GM12874 (cell line): ENCODE measurements around the gene METAP1.

Experiments
- TF ChIP-seq, protein P1 (sequence below): IDR thresholded peaks from 2 replicates; pipeline ENCODE4 v1.5.1; 2011; ENCODE audit warnings: low read depth, mild to moderate bottlenecking, control low read depth, low read length, moderate library complexity; ENCODE audit not compliant: insufficient read depth

Gene METAP1

DNA sequence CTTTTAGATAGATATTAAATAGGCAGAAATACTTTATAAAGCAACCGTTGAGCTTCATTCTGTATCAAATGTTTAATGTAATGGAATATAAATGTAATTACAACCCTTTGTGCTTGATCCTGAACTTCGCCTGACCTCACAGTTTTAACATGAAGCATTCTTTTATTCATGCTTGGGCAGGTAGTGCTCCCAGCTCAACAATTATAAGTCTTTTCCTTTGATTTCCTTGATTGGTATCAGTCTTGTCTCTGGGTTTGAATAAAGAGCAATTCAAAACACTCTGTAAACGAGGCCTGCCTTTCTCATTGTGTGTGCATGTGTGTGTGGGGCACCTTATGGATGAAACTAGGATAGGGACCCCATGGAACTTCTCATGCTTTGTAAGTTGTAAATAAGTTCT lies 6.8 kb downstream of the METAP1 start:
- TF ChIP-seq, protein P1, sequence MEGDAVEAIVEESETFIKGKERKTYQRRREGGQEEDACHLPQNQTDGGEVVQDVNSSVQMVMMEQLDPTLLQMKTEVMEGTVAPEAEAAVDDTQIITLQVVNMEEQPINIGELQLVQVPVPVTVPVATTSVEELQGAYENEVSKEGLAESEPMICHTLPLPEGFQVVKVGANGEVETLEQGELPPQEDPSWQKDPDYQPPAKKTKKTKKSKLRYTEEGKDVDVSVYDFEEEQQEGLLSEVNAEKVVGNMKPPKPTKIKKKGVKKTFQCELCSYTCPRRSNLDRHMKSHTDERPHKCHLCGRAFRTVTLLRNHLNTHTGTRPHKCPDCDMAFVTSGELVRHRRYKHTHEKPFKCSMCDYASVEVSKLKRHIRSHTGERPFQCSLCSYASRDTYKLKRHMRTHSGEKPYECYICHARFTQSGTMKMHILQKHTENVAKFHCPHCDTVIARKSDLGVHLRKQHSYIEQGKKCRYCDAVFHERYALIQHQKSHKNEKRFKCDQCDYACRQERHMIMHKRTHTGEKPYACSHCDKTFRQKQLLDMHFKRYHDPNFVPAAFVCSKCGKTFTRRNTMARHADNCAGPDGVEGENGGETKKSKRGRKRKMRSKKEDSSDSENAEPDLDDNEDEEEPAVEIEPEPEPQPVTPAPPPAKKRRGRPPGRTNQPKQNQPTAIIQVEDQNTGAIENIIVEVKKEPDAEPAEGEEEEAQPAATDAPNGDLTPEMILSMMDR: no peak

DNA sequence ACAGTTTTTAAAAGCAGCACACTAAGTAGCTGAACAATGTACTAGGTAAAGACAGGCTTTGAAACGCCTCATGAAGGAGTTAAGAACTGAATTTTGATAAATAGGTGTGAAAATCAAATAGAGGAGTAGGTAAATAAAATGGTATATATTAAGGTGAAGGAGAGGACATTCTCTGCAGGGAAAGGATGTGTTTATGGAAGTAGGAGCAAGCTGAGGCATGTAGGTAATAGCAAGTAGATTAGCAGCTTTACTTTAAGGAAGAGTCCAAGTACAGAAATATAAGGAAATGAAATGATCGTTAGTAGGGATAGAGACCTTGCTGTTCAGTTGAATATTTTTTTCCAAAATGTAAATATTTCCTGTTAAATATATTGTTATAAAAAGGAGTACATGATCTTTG lies 12.5 kb downstream of the METAP1 start:
- TF ChIP-seq, protein P1: no peak

DNA sequence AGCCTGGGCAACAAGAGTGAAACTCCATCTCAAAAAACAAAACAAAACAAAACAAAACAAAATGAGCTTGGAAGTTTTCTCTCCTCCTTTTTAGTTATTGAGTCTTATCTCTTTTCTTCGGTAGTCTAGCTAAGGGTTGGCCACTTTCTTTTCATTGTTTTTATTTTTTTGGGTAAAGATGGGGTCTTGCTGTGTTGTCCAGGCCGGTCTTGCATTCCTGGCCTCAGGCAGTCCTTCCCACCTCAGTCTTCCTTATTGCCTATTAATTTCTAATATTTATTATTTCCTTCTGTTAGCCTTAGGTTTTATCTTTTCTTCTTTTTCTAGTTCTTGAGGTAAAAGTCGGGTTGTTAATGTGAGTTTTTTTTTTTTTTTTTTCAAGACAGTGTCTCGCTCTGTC lies 16.4 kb downstream of the METAP1 start:
- TF ChIP-seq, protein P1: no peak

DNA sequence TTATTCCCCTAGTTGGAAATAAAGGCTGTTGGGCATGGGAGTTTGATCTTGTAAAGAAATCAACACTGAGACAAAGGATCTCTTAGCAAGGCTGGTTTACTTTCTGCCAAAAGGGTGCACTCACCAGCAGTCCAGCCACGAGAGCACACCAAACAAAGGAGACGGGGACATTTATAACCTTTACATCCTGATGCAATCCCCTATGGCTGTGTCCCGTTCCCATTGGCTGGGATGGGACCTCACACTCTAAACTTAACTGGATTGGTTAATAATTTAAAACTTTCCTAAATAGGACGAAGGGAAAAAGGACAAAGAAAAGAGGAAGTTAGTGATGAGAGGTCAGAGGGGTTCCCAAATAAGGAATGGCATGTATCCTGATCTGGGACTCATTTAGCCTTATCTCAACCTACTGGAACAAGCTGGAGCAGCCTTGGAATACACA lies 17.9 kb downstream of the METAP1 start:
- TF ChIP-seq, protein P1: no peak

DNA sequence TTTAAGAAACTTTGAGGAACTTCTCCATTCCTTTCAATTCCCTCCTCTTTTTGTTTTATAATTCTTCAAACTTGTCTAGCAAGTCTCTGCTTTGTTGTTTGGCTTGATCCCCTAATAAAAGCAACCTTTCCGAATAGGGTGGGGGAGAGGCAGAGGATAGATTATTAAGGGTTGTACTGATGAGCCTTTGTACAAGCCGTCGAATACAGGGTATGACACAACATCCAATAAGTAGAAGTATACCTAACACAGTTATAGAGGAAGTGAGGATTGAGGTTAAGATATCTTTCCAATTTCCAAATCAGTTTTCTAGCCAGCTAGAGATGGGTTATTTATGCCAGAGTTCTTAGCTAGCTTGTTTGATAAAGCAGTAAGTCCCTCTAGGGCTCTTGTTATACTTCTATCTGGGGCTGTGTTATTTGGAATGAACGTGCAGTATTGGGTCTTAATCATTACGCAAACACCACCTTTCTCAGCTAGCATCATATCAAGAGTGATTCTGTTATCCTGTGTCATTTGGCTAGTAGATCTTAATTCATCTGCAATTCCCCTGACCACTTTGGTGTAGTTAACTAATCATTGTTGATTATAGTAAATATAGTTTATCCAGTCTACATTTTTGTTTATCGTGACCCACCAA lies 18.5 kb downstream of the METAP1 start:
- TF ChIP-seq, protein P1: no peak

DNA sequence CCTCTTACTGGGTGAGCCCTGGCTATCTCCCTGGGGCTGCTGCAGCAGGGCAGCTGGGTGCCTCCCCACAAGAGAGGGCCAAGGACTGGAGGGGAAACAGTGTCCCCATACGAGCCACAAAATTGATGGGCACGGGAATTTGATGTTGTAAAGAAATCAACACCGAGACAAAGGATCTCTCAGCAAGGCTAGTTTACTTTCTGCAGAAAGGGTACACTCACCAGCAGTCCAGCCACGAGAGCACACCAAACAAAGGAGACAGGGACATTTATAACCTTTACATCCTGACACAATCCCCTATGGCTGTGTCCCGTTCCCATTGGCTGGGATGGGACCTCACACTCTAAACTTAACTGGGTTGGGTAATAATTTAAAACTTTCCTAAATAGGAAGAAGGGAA lies 25.9 kb downstream of the METAP1 start:
- TF ChIP-seq, protein P1: no peak

DNA sequence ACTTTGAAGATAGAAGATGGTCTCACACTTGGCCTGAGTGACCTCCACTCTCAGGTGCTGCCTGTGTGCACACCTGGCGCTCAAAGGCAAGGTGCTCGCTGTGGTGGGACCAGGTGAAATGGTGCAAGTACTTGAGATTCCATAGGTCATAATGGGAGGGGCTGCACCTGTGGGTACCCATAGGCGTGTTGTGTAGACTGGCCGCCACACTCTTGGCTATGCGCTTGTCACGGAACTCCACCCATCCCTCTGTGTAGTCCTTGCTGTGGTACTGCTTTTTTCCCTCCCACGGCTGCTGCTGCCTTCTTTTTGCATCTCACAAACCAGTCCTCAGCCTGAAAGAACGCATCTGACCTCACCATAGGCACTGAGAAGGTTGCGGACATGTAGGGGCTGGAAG lies 27.0 kb downstream of the METAP1 start:
- TF ChIP-seq, protein P1: no peak
